ENCODE data around the gene PIEZO2.
"Not testable (repeated sequence)": the region's sequence is repeated elsewhere in the genome, so short reads cannot be mapped to it uniquely, and the experiment has no call there.

The PIEZO2 gene

DNA sequence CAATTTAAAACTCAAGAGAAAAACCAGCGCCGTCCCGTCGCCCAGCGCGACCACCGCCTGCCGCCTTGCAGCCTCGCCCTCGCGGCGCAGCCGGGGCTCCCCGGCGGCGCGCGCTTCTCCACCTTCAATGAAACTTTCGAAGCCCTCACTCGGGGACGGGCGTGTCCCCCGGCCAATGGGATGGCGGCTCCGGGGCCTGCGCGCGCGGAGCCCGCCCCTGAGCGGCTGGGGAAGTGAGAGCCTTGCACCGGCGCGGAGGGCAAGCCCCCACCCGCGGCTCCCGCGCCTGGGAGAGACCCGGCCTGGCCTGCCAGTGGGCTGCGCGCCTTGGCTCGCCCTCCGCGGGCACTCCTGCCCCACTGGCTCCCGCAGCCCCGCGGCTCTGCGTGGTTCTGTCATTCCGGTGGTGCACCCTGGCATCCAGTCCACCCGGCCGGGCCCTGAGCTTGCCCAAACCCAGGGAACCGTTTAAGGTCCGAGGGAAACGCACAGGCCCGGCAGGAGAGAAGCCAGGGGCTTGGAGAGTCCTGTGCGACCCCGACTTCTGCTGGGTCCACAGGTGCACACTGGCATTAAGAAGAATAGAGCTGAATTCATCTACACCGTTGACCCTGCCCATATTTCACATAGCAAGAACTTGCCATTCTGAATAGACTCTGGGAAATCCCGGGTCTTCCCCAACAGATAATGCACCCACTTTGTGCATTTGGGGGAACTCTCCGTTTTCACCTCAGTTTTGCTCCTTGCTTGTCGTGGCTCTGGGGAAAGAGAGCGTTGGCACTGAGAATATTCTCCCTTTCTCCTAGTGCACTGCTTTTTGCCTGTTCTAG, at the start of gene PIEZO2:
Gene PIEZO2, minus strand, starts transcription at position 129 of the 830 bp plus-strand sequence. CDS start 981 bp downstream, outside the sequence.
- DNase-seq = no peak

DNA sequence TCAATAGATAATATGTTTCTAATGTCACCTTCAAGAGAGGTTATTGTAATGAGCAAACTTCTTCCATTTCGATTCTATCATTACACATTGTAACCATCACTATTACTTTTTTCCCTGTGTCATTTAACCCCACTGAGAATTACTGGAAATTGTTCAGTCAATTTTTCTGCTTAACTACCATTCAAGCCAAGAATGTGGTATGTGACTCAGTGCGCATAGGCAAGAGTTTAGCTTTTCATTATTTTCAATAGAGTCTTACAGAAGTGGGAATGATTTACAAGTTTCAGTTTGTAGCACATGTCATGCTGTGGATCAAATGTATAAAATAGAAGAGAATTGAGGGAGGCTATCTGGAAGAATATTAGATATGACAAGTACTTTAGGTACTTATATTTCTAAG, 34.3 kb upstream of the PIEZO2 start:
- DNase-seq = no peak

DNA sequence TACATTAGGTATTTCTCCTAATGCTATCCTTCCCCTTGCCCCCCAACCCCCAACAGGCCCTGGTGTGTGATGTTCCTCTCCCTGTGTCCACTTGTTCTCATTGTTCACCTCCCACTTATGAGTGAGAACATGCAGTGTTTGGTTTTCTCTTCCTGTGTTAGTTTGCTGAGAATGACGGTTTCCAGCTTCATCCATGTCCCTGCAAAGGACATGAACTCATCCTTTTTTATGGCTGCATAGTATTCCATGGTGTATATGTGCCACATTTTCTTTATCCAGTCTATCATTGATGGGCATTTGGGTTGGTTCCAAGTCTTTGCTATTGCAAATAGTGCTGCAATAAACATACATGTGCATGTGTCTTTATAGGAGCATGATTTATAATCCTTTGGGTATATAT, 32.3 kb upstream of the PIEZO2 start:
- not testable (repeated sequence) for DNase-seq

DNA sequence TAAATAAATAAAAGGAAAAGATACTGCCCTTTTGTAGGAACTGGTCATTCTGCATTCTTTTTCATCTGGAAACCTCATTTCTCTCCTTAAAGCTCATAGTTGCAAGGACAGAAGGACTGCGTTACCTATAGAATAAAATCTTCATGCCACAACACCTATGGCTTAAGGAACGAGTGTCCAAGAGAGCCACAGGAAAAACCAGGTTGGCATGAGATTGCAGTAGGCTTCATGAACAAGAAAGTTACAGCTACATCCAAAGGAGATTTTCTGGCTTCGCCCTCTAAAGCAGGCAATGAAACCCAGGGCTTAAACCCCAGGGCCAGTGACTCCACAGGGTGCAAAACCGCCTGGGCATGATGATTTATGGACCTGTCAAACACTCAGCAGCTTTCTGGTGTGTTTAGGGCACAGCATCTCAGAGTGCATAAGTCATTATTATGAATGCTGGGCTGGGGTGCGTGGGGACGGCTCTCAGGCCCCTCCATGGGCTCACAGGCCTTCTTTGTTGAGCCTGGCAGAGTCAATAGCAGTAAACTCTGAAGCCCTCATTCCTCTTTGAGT, 30.7 kb upstream of the PIEZO2 start:
- no peak for DNase-seq

DNA sequence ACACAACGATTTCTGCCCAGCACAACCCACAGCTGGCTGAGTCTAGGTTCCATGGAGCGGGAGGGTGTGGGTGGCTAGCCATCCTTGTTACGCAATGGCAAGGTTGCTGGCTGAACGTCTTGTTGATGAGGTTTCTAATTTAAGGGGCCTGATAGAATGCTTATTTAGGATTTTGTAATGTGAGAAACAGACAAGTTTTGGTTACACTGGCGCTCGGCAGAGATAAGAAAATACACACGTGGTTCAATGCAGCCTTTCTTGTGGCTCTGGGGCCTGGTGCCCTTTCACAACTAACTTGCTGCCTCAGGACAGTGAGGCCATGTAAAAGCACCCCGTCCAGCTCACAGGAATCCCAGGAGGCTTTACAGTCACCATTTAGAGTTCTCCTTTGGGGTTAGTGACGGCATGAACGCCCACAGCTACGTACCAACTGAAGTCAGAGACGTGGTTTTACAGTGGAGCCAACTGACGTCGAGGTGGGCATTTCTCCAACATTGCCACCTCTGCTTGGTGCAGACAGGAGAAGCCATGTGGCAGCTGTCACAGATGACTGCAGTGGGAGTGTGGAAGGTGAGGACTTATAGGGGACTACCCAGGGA, 29.7 kb upstream of the PIEZO2 start:
- no peak for DNase-seq

DNA sequence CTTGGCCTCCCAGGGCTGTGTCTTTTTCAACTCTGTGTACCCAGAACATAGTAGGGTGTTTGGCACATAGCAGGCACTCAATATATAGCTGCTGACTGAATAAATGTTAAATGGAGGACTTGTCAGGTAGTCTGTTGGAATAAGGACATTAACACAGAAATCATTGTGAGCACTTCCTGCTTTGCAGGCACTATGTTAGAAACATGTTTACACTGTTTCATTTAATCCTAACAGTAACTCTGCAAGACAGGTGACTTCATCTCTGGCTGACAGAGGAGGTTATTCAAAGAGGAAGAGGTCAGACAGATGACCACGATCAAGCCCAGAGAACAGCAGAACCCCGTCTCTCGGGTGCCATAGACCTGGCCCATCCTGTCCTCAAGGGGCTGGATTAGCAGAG, 28.0 kb upstream of the PIEZO2 start:
- DNase-seq = no peak

DNA sequence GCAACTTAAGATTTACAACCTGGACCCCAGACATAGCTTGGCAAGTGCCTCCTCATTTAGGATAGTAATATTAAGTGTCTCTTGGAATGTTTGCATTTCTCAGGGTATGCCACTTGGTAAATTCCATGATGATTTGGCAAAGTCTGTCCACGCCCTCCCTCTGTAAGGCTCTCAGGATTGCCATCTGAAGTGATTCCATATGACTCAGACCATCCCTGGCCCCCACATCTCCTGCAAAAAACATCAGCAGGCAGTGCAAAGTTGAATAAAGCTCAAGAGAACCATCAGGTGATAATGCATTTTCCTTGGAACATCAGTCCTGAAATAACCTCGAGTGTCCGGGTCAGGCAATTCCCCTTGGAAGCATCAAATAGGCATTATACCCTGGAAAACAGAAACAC, 27.1 kb upstream of the PIEZO2 start:
- no peak for DNase-seq

DNA sequence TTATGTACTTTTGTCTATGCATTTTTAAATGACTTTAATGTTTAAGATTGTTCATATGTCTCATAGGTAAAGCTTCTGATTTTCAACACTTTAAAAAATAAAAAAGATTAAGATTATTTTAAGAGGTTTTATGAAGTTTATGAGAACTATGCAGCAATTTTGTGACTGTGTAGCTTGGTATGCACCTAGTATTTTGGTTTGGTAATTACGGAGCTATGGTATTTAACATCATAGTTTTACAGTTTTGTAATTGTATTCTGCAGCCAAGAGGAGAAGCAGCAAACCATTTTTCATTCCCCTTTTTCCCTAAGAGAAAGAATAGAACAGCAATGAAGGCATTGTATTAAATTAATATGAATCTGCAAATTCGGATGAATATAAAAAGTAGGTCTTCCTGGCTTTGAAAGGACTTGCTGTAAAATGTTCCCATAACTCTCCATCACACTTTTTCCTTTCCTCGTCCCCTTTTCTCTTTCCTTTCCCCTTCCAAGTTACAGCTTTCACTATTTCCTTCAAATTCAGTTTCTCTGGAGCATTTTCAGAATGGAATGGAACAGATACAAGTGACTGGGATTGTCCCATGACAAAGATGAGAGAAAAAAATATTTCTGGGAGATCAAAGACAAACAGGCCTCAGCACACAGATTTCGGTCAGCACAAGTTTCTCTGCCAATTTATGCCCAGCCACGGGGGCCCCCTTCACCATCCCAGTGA, 26.1 kb upstream of the PIEZO2 start:
- DNase-seq = no peak

DNA sequence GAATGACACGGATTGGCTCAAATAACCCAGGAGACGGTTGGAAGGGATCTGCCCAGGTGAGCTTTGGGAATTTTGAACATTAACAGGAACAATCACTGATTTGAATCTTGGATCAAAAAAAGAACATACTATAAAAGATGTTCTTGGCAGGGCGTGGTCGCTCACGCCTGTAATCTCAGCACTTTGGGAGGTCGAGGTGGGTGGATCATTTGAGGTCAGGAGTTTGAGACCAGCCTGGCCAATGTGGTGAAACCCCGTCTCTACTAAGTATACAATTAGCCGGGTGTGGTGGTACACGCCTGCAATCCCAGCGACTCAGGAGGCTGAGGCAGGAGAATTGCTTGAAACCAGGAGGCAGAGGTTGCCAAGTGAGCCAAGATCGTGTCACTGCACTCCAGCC, 24.8 kb upstream of the PIEZO2 start:
- DNase-seq = not testable (repeated sequence)

DNA sequence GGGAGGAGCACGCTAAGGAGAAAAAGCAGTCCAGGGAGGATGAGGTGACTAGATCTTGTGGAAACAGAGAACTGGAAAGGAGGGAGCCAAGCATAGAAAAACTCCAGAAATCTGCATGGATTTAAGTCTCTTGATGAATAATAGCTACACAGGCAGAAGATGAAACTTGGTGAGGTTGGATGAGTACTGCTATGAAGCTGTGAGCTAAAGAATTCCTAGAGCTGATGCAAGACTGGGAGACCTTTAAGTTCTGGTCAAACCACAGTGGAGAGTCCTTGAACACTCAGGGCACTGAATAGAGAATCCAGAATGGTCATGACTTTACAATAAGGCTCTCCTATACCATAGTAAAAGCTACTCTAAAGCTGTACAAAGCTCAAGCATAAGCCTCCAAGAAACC, 18.4 kb upstream of the PIEZO2 start:
- no peak for DNase-seq

DNA sequence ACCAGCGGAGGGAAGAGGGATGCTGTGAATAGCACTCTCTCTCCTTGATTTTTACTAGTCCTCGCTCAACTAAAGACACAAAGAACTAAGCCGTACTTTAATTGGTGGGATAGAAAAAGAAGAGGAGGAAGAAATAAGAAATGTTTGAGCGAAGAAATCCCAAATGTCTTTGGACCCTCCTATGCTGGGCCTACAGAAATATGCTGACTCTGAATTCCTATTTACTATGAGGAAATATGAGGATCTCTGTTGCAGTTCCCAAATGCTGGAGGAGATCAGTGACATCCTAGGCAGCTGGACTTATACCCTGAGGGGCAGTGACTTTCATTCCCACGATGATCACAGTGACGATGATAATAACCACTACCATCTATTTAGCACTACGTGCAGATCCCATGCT, 16.6 kb upstream of the PIEZO2 start:
- DNase-seq = no peak

DNA sequence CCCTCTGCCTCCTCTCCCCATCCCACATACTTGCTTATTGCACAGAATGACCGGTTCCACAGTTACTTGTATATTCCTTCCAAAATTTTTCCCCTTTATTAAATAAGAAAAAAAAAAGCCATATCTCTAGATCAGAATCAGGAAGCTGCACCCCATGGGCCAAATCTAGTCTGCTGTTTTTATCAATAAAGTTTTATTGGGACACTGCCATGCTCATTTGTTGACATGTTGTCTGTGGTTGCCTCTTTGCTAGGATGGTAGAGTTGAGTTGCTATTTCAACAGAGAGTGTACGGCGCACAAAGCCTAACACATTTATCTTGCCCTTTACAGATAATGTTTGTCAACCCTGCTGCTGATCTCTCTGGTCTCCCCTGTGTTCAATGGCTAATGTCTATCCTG, 15.8 kb upstream of the PIEZO2 start:
- DNase-seq = no peak

DNA sequence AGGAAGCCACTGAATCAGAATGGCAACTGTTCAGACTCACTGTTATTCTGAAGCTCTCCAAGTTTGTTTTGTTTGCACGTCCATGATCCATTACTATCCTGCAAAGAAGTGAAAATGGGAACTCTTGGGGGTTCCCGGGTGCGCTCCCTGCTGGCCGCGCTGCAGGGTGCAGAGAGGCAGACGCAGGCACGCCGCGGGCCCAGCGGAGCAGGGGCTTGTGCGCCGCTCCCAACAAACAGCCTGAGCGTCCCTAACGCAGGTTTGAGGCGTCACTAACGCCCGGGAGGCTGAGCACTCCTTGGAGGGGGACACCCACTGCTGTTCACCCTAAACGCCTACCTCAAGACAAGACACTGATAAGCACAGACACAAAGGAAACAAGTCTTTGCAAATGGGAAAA, 14.3 kb upstream of the PIEZO2 start:
- DNase-seq = no peak

DNA sequence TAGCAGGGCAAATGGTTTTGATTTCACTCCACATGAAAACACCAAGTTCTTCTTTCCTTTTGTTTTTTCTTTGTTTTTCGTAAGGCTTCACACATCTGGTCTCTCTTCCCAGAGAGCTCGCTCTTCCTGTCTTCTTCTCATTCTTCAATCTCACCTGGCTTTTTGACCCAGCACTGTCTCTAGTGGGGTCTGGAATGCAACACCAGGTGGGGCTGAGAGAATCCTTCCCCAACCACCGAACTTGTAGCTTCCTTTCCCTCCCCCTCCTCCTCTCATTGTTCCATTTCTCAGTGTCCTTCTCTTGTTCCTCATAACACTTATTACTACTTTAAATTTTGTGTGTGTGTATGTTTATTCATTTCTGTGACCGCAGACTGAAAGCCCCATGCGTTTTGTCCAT, 13.5 kb upstream of the PIEZO2 start:
- no peak for DNase-seq

DNA sequence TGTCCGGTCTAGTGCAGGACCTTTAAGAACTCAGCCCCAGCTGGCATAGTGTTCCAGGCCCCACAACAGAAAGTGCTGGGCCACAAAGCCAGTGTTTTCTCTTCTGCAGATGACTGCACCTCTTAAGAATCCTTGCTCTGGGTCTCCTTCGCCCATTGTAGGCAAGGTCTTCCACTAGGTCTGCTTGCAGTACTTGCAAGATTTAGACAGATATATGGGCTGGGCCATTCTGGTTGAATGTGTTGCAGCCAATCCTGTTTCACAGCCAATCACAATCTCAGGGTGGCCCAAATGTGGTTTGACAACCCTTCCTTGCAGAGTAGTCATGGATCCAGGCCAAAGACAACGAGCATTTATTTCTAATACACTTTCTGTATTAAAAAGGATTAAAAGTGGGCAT, 13.1 kb upstream of the PIEZO2 start:
- no peak for DNase-seq

DNA sequence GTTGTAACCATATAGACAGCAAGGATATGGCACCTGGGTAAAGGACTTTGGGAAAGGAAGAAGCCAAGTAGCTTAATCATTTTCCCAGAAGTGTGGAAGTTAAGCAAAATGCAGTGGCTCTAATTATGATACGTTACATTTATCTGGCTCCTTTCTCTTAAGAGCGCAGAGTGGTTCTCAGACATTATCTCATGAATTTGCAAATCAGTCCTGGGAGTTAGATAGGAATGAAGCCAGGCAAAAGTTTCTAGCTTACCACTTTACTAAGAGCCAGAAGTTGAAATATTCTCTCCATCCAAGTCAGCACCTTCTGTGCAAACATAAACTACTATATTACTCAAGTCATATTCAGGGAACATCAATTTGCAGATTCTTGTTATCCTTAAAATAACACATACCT, 10.9 kb upstream of the PIEZO2 start:
- no peak for DNase-seq

DNA sequence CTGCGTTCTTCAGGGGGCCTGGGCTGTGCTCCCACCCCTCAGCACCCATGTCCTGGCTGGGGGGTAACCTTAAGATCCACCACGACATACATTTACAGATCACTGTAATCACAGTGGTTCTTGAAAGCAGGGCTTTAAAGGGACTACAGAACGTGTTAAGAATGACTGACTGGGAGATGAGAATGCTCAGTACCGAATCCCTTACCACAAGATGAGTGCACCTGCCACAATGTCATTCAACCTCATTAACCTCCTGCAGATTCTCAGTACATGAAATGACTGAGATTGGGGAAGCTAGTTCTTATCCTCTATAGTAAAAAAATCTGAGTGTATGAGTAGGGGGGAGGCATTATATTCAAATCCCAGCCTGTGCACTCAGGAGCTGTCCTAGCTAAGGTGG, 10.5 kb upstream of the PIEZO2 start:
- no peak for DNase-seq

DNA sequence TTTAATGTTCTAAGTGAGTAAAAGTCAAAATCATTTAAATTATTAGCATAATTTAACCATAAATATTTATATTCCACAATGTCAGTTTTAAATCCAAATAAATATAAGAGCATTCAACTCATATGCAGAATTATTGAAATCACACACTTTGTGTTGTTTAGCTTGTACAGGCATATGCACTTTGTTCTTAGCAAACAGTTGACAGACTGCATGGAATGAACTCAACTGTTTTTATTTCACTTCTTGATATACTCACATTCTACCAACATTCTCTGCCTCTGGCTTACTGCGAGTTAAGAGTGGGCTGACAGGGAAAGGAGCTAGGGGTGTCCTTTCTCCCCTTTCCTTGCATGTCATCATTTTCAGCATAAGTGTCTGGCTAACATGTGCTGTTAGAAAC, 7.6 kb upstream of the PIEZO2 start:
- DNase-seq = no peak

DNA sequence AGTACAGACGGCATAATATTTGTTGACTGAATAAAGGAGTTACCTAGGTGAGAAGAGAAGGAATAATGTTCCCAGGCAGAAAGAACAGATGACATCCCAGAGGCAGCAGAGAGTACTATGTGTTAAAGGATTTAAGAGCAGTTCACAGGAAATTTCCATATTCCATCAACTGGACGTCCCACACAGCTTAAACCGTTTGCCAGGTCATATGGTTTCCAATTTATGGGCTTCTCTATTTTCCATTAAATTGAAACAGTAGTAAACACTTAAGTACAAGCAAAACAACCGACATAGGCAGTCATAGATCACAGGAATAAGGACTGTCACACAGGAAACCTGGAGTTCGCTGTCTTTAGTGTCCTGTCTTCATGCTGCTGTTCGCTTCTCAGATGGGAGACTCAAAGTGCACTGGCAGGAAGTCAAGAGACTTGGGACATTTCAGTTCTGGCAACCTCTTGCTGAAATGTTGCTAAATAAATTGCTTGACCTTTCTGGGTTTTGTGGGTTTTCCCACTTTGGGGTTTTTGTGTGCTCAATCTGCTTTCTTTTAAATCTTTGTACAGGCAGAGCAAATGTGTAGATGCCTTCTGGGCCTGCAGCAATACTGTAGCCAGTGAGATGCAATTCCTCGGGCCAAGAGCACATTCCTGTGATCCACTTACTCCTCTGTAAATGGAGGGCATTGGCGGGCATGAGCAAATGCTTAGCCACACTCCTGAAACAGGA, 5.8 kb upstream of the PIEZO2 start:
- no peak for DNase-seq

DNA sequence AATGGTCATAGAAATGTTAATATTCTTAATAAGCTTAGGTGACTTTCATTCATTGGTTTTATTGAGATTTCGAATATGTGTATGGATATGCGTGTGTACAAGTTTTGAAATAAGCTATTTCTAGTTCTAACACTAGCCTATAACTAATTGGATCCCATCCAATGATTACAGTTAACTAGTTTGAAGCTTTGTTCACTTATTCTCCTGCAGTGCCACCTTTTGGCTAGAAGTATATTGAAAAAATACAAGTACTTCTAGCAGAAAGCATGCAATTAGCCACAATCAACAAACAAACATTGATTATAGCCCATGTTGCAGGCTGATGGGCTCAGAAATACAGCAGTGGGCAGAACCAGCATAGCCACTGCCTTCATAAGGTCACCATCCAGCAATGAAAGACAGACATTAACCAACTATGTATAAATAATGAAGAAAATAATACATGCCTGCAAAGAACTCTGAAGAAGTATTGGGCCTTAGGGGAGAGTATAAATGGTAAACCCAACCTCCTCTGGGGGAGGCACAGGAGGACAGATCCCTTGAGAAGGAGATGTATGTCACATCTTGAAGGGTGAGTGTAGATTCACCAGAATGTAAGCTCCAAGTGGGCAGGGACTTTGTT, 5.1 kb upstream of the PIEZO2 start:
- DNase-seq = no peak

DNA sequence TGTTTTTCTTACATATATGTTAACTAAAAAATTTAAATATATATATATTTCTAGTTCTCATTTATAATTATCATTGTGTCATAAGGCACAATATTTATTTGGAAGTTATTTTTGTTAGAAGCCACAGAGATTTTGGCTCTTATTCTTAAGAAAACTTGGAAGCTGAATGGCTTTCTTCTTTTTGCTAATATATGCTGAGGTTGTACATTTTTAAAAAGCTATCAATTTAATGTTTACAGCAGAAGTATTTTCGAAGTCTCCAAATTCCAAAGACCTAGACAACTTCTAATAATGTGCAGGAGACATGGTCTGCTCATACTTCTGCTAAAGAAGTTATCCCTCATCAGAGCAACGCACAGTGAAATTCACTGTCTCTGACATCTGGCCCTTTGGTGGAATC, 3.7 kb upstream of the PIEZO2 start:
- DNase-seq = no peak

DNA sequence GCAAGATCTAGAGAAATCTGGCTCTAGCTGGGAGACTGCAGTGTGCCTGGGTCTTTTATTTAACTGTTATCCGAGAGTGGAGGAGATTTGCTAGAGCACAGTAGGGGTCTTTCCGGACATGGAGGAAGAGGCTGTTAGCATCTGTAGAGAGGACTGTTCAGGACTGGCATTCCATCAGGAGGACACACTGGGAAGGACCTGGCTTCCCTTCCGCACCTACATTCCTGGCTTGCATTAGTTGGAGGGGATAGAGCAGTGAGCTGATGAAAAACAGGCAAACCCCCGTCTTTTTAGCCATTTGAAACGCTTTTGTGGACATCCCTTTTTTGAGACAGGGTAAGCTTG, 874 bp upstream of the PIEZO2 start:
- DNase-seq = no peak
